Measurements from ENCODE around the gene ZNF99.
"Not testable (repeated sequence)": the region's sequence is repeated elsewhere in the genome, so short reads cannot be mapped to it uniquely, and the experiment has no call there.

The ZNF99 gene

DNA sequence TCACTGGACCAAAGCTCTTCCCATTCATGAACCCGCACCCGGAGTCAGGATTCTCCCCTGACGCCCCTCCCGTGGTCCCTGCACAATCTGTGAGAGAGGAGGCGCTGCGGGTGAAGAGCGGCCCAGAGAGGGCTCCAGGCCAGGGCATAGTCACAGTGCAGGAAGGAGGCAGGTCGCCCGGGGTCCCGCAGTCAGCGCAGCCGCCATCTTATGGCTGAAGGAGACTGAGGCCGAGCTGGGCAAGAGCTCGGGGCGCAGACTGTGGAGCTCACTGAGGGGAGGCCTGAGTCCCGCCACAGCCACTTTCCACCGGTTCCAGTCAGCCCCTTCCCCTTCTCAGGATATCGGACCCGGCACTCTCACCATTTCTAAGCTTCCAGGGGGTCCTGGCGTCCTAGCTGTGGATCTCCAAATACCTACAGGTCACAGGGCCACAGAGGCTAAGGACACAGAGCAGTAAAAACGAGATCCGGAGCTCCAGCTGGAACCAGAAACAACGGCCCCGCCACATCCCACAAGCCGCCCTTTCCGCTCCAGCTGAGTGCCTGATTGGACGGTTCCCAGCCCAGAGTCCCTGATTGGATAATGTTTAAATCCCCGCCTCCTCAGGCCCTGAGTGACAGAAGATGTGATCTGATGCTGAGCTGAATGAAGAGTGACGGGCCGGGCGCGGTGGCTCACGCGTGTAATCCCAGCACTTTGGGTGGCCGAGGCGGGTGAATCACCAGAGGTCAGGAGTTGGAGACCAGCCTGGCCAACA, at the start of gene ZNF99:
TSS of gene ZNF99 (minus strand) at position 501 of the 760 bp plus-strand sequence. CDS start at position 366, 135 bp downstream.
- no peak for DNase-seq (ENCODE audit: low read depth in 2 of 2)

DNA sequence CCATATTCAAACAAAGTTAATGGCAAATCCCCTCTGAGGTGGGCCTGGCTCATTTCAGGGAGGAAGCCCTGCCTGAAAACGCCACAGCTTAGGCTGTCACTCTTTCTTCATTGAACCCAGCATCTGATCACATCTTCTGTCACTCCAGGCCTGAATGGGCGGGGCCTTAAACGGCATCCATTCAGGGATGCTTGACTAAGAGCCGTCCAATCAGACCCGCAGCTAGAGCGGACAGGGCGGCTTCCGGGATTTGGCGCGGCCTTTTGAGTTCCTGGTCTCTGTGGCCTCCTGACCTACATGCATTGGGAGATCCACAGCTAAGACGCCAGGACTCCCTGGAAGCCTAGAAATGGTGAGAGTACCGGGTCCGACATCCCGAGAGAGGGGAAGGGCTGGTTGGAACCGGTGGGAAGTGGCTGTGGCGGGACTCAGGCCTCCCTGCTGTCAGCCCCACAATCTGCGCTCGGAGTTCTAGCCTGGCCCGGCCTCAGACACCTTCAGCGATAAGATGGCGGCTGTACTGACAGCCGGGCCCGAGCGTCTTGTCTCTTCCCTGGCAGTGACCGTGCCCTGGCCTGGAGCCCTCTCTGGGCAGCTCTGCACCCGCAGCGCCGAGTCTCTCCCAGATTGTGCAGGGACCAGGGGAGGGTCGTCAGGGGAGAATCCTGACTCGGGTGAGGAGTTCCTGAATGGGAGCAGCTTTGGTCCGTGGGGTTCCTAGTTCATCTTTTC, 48.2 kb upstream of the ZNF99 start, which contains the start of gene ZNF723:
TSS of gene ZNF723 (plus strand) at position 261 of the 732 bp plus-strand sequence. CDS start at position 350, 89 bp downstream.
- no peak for DNase-seq (ENCODE audit: low read depth in 2 of 2)

DNA sequence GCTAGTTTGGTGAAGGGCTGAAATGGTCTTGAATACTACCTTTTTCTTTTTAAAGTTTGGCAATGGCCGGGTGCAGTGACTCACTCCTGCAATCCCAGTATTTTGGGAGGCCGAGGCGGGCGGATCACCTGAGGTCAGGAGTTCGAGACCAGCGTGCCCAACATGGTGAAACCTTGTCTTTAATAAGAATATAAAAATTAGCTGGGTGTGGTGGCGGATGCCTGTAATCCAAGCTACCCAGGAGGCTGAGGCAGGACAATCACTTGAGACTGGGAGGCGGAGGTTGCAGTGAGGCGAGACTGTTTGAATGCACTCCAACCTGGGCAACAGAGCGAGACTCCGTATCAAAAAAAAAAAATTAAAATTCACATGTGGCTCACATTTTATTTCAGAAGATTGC, 47.3 kb upstream of the ZNF99 start:
- no peak for DNase-seq (ENCODE audit: low read depth in 2 of 2)

DNA sequence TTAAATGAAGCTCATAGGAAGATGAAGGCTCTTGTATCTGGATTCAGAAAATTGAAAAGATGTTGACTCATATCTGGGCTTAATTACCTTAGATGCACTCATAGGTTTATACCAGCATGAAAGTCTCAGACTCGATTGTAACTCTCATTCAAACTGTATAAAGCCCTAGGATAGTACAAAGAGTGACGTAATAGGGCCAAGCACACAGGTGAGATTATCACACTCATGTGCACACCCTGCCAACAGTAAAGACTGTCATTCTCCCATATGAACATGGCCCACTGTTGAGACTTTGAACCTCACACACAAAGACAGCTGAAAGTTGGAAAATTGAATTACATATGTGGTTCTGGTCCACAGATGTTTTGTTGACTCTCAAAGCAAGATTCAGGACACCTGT, 30.2 kb upstream of the ZNF99 start:
- no peak for DNase-seq (ENCODE audit: low read depth in 2 of 2)

DNA sequence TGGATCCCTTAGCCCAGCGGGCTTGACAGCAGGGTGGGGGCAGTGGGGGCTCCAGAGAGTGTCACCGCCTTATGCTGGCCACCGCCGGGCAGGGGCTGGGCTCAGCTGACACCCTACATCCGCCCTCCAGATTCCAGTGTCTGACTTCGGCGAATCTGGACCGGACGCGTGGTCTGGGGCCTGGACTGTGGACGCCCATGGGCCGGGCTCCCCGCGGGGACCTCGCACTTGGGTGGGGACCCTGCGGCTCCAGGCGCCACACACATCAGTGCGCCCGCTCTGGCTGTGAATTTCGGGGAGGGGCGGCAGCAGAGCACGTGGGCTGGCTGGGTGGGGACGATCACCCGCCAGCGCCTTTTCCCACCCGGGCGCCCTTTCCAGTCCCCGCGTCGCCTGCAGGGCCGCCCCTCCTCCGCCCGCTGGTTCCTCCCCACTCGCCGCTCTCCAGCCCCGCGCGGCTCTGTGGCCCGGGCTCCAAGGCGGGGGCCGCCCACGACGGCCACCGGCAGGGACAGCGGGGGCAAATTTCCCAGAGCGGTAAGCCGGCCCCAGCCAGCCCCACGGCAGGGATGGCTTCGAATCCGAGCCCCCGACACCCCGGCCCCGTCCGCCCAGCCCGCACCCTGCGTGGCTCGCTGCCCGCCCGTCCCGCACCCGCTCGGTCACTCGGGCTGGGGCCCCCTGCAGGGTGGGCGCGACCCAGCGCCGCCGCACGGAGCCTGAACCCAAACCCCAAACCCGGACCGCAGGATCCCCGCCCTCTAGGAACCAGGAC, 23.3 kb upstream of the ZNF99 start:
- DNase-seq (ENCODE audit: low read depth in 2 of 2): no peak

DNA sequence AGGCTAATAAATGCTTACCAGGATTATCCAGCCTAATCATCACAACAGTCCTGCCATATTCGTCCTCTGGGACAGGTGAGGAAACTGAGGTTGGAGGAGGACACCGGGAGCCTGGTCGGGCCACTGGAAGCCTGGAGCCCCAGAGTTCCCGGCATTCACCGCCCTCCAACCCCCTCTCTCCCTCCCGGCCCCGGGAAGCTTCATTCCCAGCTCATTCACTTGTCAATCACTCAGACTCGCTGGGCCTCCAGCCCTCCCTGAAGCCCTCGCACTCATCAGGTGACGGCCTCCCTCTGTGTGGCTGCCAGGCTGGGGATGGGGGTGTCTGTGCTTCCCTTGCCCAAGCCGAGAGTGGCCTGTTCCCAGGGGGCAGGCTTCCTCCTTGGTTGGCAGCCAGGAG, 22.5 kb upstream of the ZNF99 start:
- no peak for DNase-seq (ENCODE audit: low read depth in 2 of 2)

DNA sequence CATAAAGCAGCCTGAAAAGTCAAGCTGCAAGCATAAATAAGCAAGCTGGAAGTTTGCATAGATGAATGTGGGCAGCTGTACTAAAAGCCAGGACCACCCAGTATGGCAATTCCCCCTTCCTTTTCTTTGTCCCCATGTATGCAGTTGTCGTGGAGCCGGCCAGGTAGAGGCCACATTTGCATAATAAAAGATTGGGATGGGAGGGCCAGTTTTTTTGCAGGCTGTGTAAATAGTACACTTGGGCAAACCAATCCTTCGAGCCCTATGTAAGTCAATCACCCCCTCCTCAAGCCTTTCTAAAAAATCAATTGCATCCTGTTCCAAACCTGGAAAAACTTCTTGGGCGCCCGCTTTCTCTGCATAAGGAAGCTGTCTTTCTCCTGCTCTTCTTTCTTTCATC, 13.1 kb upstream of the ZNF99 start:
- no peak for DNase-seq (ENCODE audit: low read depth in 2 of 2)

DNA sequence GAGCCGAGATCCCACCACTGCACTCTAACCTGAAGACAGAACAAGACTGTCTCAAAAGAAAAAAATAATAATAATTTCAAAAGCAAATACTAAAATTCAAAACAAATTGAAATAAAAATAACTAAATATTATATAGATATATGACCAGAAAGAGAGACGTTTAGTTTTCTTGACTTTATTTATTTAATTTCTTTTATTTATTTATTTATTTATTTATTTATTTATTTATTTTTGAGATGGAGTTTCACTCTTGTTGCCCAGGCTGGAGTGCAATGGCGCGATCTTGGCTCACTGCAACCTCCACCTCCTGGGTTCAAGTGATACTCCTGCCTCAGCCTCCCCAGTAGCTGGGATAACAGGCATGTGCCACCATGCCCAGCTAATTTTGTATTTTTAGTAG, 8.9 kb upstream of the ZNF99 start:
- DNase-seq (ENCODE audit: low read depth in 2 of 2): not testable (repeated sequence)

DNA sequence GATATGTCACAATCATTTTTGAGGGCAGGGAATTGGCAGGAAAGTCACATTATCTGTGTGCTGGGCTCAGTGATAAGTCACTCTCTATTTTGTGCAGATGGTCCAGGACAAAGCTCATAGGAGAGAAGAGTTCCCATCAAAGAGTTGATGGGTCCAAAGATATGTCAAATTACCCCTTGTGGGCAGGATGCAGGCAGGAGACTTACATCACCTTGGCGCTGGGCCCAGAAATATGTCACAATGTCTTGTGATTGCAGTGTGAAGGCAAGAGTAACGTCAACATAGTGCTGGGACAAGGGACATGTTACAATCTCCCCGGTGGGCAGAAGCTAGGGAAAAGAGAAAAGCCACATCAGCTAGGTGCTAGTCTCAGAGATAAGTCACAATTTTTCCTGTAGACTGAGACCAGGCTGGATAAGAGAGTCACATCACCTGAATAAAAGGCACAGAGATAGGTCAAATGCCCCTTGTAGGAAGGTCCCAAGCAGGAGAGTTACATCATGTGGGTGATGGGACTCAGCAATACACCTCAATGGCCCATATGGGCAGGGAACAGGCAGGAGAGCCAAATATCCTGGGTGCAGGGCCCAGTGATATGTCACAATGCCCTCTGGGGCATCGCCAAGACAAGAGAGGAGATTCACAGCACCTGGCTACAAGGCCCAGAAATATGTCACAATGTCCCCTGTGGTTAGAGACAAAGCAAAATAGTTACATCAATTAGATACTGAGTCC, 47.9 kb downstream of the ZNF99 start:
- DNase-seq (ENCODE audit: low read depth in 2 of 2): no peak

DNA sequence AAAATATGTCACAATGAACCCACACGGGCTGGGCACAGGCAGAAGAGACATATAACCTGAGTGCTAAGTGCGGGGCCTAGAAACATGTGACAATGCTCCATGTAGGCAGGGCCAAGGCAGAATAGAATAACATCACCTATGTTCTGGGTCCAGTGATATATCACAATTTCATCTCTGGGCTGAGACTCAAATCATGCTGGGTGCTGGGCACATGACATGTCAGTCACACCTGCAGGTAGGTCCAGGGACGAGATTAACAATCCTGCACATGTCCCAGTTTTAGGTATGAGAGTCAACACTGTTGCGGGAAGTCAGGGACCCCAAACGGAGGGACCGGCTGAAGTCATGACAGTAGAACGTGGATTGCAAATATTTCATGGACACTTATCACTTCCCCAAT, 50.3 kb downstream of the ZNF99 start:
- DNase-seq (ENCODE audit: low read depth in 2 of 2): no peak

DNA sequence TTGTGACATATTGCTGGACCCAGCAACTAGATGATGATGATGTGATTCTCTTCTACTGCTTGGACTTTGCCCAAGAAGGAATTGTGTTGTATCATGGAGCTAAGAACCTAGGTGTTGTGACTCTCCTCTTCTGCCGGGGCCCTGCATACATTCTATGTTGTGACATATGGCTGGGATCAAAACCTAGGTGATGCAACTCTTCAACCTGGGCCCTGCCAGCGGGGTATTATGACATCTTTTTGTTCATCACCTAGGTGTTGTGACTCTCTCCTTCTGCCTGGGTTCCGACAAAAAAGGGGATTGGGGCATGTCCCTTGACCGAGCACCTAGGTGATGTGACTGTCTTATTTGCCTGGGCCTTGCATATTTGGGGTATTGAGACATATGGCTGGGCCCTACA, 55.7 kb downstream of the ZNF99 start:
- not testable (repeated sequence) for DNase-seq (ENCODE audit: low read depth in 2 of 2)

DNA sequence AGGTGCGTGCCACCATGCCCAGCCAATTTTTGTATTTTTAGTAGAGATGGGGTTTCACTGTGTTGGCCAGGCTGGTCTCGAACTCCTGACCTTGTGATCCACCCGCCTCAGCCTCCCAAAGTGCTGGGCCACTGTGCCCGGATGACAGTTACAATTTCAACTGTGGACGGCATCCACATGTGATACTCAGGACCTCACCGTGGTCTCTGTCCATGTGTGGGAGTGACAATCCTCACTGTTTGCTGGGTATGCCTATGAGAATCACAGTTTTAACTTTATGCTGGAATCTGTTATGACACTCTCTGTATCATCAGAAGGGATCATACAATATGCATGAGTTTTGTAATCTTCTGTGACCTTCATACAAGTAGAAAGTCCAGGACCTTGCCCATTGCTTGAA, 62.4 kb downstream of the ZNF99 start:
- DNase-seq (ENCODE audit: low read depth in 2 of 2): not testable (repeated sequence)

DNA sequence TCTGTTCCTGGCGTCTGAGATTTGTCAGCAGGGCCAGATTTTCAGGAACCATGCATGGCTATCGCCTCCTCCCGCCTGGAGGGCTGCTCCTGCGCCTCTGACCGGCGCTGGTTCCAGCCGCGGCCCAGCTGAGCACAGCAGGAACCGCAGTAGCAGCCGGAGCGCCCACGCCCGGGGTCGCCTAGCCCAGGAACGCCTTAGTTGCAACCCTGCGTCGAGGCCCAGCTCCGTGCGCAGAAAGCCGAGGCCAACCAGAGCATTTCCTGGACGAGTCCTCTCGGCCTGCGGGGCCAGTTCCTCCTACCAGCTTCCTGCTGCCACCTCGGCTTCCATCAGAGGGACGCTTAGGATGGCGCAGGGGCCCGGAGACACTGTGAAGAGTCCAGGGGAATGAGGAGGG, 75.0 kb downstream of the ZNF99 start:
- DNase-seq (ENCODE audit: low read depth in 2 of 2): no peak

DNA sequence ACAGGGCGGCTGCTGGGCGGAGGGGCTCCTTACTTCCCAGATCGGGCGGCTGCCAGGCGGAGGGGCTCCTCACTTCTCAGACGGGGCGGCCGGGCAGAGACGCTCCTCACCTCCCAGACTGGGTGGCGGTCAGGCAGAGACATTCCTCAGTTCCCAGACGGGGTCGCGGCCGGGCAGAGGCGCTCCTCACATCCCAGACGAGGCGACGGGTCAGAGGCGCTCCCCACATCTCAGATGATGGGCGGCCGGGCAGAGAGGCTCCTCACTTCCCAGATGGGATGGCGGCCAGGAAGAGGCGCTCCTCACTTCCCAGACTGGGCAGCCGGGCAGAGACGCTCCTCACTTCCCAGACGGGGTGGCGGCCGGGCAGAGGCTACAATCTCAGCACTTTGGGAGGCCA, 80.9 kb downstream of the ZNF99 start:
- not testable (repeated sequence) for DNase-seq (ENCODE audit: low read depth in 2 of 2)

DNA sequence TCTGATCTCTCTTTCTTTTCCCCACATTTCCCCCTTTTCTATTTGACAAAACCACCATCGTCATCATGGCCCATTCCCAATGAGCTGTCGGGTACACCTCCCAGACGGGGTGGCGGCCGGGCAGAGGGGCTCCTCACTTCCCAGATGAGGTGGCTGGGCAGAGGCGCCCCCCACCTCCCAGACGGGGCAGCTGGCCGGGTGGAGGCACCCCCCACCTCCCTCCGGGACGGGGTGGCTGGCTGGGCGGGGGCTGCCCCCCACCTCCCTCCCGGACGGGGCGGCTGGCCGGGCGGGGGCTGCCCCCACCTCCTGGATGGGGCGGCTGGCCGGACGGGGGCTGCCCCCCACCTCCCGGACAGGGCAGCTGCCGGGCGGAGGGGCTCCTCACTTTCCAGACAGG, 81.3 kb downstream of the ZNF99 start:
- not testable (repeated sequence) for DNase-seq (ENCODE audit: low read depth in 2 of 2)
